HepG2 (cell line): ENCODE results near the gene NIN. TPM values are rescaled to one million over a fixed set of nuclear protein-coding genes. Genes with fewer than 3 reads are reported as not detected.

Experiments used
- ATAC-seq: fragments of 200-7000 bp; cut with Tn5 transposase; 3 replicates; pipeline ENCODE4 v1.9.1; 2020; ENCODE audit warnings: mild to moderate bottlenecking, moderate library complexity
- BruUV-seq: library from RNA; stranded (reverse); fragments of 400-500 nt; replicated peaks from 2 replicates; lab custom pipeline; 2021; lab: Mats Ljungman, UMichigan
- CTCF ChIA-PET: fragments of 300-600 bp; formaldehyde crosslinking; extraction: SDS; loops from one replicate; lab custom pipeline; 2021; ENCODE audit warnings: low total read pairs, inconsistent platforms, low intra/inter-chr PET ratio; lab: Yijun Ruan, JAX
- POLR2A ChIA-PET: fragments of 350-600 bp; sonication (Branson Sonifier 250); formaldehyde crosslinking; loops from one replicate; lab custom pipeline; 2020; ENCODE audit warnings: antibody characterized with exemption, inconsistent platforms; lab: Yijun Ruan, JAX
- DNase-seq: peaks from one replicate; pipeline ENCODE4 v3.0.0-alpha.2; 2015; ENCODE audit warnings: low spot score
- FAIRE-seq: peaks from 3 replicates; lab custom pipeline; 2011; peaks lifted over from hg19 to GRCh38; lab: Jason Lieb, UNC
- H2AFZ ChIP-seq: one replicate; pipeline ENCODE4 v1.6.1; 2011; ENCODE audit warnings: low read length, inconsistent platforms
- H3K27ac ChIP-seq: fragments of 300-600 bp; 3 replicates; pipeline ENCODE4 v1.8.0; 2011; ENCODE audit warnings: mixed run types, mild to moderate bottlenecking, mixed read lengths, low read length, inconsistent platforms; ENCODE audit not compliant: insufficient read depth; ENCODE audit errors: extremely low read length
- H3K27me3 ChIP-seq, 2 experiments: fragments of 200-600 bp in 1 of 2; 2 replicates in 1 of 2; 3 replicates in 1 of 2; pipeline versions ENCODE4 v1.6.0 to v1.8.0; 2011; ENCODE audit warnings: low read length in 2 of 2, mild to moderate bottlenecking in 2 of 2, moderate library complexity in 2 of 2, inconsistent platforms in 1 of 2; ENCODE audit not compliant: insufficient read depth in 2 of 2, control insufficient read depth in 1 of 2
- H3K36me3 ChIP-seq, 2 experiments: fragments of 200-600 bp in 1 of 2; replicated peaks in 1 of 2; 2 replicates in 1 of 2; 3 replicates in 1 of 2; pipeline versions ENCODE4 v1.5.1 to v1.8.0; 2011; ENCODE audit warnings: low read length in 2 of 2, inconsistent platforms in 1 of 2; ENCODE audit not compliant: insufficient read depth in 2 of 2, control insufficient read depth in 1 of 2
- H3K4me1 ChIP-seq: 2 replicates; pipeline ENCODE4 v1.5.1; 2012; ENCODE audit warnings: low read length, inconsistent platforms; ENCODE audit not compliant: insufficient read depth
- H3K4me2 ChIP-seq: 2 replicates; pipeline ENCODE4 v1.6.0; 2011; ENCODE audit warnings: low read depth, low read length, inconsistent platforms
- H3K4me3 ChIP-seq, 3 experiments: fragments of 200-600 bp in 1 of 3; sonication (generic), shearing (Covaris generic) in 1 of 3; replicated peaks in 1 of 3; 2 replicates each; pipeline ENCODE4 v1.5.1; 2011 to 2016; ENCODE audit warnings: low read length in 3 of 3, inconsistent platforms in 2 of 3, low read depth in 2 of 3, mild to moderate bottlenecking in 2 of 3, control low read depth in 1 of 3, mixed read lengths in 1 of 3; ENCODE audit not compliant: insufficient read depth in 1 of 3
- H3K79me2 ChIP-seq: one replicate; pipeline ENCODE4 v1.6.1; 2011; ENCODE audit warnings: low read length, inconsistent platforms; ENCODE audit not compliant: insufficient read depth
- H3K9ac ChIP-seq: 2 replicates; pipeline ENCODE4 v1.6.0; 2011; ENCODE audit warnings: mild to moderate bottlenecking, low read depth, low read length, inconsistent platforms; ENCODE audit not compliant: insufficient read depth
- H3K9me3 ChIP-seq: 2 replicates; pipeline ENCODE4 v1.5.1; 2012; ENCODE audit warnings: mild to moderate bottlenecking, low read length
- H4K20me1 ChIP-seq: 2 replicates; pipeline ENCODE4 v1.6.0; 2011; ENCODE audit warnings: inconsistent platforms, mild to moderate bottlenecking, low read length, moderate library complexity; ENCODE audit not compliant: insufficient read depth
- HNRNPK ChIP-seq: fragments of 200-400 bp; formaldehyde crosslinking; IDR thresholded peaks from 2 replicates; pipeline ENCODE4 v1.6.1; 2018; ENCODE audit warnings: low read length, low read depth, moderate library complexity, mild to moderate bottlenecking; ENCODE audit not compliant: poor library complexity, severe bottlenecking
- JDP2 ChIP-seq: sonication (generic); formaldehyde crosslinking; IDR thresholded peaks from 2 replicates; pipeline ENCODE4 v1.8.1; 2022; ENCODE audit warnings: missing genetic modification reagents, borderline replicate concordance
- ZBTB21 ChIP-seq: sonication (generic); formaldehyde crosslinking; IDR thresholded peaks from 2 replicates; pipeline ENCODE4 v1.4.0; 2020; ENCODE audit warnings: missing genetic modification reagents
- ZBTB3 ChIP-seq: sonication (generic); formaldehyde crosslinking; IDR thresholded peaks from 2 replicates; pipeline ENCODE4 v1.4.0; 2020; ENCODE audit warnings: low read depth, mild to moderate bottlenecking, moderate library complexity, missing genetic modification reagents, borderline replicate concordance
- ZNF496 ChIP-seq: sonication (generic); formaldehyde crosslinking; IDR thresholded peaks from 2 replicates; pipeline ENCODE4 v1.8.1; 2023; ENCODE audit warnings: mild to moderate bottlenecking, moderate library complexity, missing genetic modification reagents; ENCODE audit not compliant: insufficient replicate concordance
- ZNF549 ChIP-seq: sonication (generic); formaldehyde crosslinking; IDR thresholded peaks from 2 replicates; pipeline ENCODE4 v1.5.0; 2020; ENCODE audit warnings: missing genetic modification reagents
- ZNF563 ChIP-seq: sonication (generic); formaldehyde crosslinking; IDR thresholded peaks from 2 replicates; pipeline ENCODE4 v1.8.0; 2022; ENCODE audit warnings: mild to moderate bottlenecking, moderate library complexity, missing genetic modification reagents
- WGBS: methylation state at CpG from one replicate; pipeline ENCODE4 v1.1.6; 2017; ENCODE audit warnings: low lambda C conversion rate; 5-methylcytosine and 5-hydroxymethylcytosine counted together
- in situ Hi-C: cut with HindIII; loops from 2 replicates; pipeline ENCODE4 v1.10.0; 2017; ENCODE audit warnings: low pct_unique_long_range_greater_than_20kb; ENCODE audit not compliant: extremely low pct_ligation_motif_present
- intact Hi-C: fragments of 100-400 bp; cut with micrococcal nuclease; formaldehyde crosslinking; loops from one replicate; pipeline ENCODE4 v1.10.0; 2022; ENCODE audit not compliant: unreplicated experiment
- polyA plus RNA-seq, 8 experiments: library from polyadenylated mRNA; depleted of rRNA in 3 of 8; stranded (reverse) in 7 of 8; unstranded in 1 of 8; fragments of >200 nt; fragmentation: Illumina TruSeq in 4 of 8; extraction: Trizol in 4 of 8; gene quantifications; 2 replicates each; pipeline versions ENCODE4 v1.2.1 to v1.2.3, GENCODE V29; 2011 to 2016; ENCODE audit warnings: low read depth in 4 of 8, missing spikeins in 1 of 8, mixed read lengths in 1 of 8; ENCODE audit not compliant: insufficient read depth in 1 of 8
- total RNA-seq, 5 experiments: library from RNA; depleted of rRNA; stranded (reverse); fragments of >200 nt; fragmentation: Illumina TruSeq; extraction: Trizol; gene quantifications; 2 replicates each; pipeline ENCODE4 v1.2.3, GENCODE V29; 2016; ENCODE audit warnings: low read depth in 1 of 5
- TF ChIP-seq, protein P1 (sequence below): sonication (generic); formaldehyde crosslinking; IDR thresholded peaks from 2 replicates; pipeline ENCODE4 v1.4.0; 2020; ENCODE audit warnings: missing genetic modification reagents

NIN gene
- total and polyA plus RNA-seq, 2 of the 13 experiments (the other 11 are each of a cell fraction or from before 2014, with no cell fraction given): 2.8 to 9.7 TPM

DNA sequence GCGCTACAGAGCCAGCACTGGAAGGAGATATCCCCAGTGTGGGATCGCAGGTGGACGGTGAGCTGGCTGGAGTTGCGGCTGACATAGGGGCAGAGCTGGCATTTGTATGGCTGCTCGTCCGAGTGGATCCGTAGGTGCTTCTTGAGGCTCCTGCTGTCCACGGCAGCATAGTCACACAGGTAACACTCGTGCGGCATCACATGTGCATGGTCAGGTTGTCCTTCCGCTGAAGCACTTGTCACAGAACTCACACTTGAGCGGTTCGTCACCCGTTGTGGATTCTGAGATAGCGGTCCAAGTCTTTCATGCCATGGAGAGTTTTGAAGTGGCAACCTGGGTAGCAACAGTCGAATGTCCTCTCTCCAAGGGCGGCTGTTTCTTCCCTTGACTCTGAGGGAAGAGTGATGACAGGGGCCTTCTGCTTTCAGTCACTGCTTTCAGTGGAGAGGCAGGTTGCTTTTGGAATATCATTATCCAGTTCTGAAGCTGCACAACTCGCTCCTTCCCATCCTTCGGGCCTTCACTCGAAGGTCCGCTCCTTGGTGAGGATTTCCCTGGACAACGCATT lies 125.9 kb downstream of the NIN start:
- Histone ChIP-seq H3K4me3 (no peak overlapping the region), H3K27ac (no peak overlapping the region), H3K36me3 (no peaks in the 10 kb centered on the region), H3K9me3 (no peaks in the 10 kb centered on the region), H3K79me2 (no peaks in the 10 kb centered on the region), H3K27me3 (peaks cover 0 to 14% of the 10 kb centered on the region in 2 experiments; a peak in 2 of 5 replicates), H2AFZ (no peak overlapping the region), H3K4me1 (no peaks in the 10 kb centered on the region), H3K9ac (no peak overlapping the region), H3K4me2 (no peak overlapping the region), H4K20me1 (no peaks in the 10 kb centered on the region)
- ATAC-seq (no peak), FAIRE-seq (no peak), DNase-seq (no peak)
- BruUV-seq: no TSS peak
- TF ChIP-seq ZNF563 (CRISPR knock-in tag): no peak
- TF ChIP-seq ZNF549 (CRISPR knock-in tag): no peak
- no peak for TF ChIP-seq ZBTB21
- no peak for TF ChIP-seq JDP2 (CRISPR knock-in tag)
- no peak for TF ChIP-seq ZBTB3
- TF ChIP-seq, protein P1, sequence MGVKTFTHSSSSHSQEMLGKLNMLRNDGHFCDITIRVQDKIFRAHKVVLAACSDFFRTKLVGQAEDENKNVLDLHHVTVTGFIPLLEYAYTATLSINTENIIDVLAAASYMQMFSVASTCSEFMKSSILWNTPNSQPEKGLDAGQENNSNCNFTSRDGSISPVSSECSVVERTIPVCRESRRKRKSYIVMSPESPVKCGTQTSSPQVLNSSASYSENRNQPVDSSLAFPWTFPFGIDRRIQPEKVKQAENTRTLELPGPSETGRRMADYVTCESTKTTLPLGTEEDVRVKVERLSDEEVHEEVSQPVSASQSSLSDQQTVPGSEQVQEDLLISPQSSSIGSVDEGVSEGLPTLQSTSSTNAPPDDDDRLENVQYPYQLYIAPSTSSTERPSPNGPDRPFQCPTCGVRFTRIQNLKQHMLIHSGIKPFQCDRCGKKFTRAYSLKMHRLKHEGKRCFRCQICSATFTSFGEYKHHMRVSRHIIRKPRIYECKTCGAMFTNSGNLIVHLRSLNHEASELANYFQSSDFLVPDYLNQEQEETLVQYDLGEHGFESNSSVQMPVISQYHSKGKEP (CRISPR knock-in tag): no peak
- no peak for TF ChIP-seq HNRNPK
- no peak for TF ChIP-seq ZNF496
- 85% methylated on average over 20 of the region's 22 CpGs for WGBS
- CTCF ChIA-PET: no interaction called here
- POLR2A ChIA-PET: no interaction called here
- intact Hi-C loops: no loop called here
- in situ Hi-C loops: no loop called here
